BE2C (cell line): ENCODE measurements around the gene GOLGA3.
"Not testable (repeated sequence)": the region's sequence is repeated elsewhere in the genome, so short reads cannot be mapped to it uniquely, and the experiment has no call there.

Experiments
- DNase-seq: peaks from one replicate; pipeline ENCODE4 v3.0.0-alpha.2; 2020
- H3K27me3 ChIP-seq: fragments of 250-450 bp; sonication (Bioruptor Pico); 2 replicates; pipeline ENCODE4 v1.5.1; 2020; ENCODE audit warnings: mild to moderate bottlenecking
- H3K36me3 ChIP-seq: fragments of 250-450 bp; sonication (Bioruptor Pico); 2 replicates; pipeline ENCODE4 v1.5.1; 2020; ENCODE audit warnings: mild to moderate bottlenecking
- H3K4me1 ChIP-seq: fragments of 250-450 bp; sonication (Bioruptor Pico); 2 replicates; pipeline ENCODE4 v1.5.1; 2020
- H3K4me3 ChIP-seq: 2 replicates; pipeline ENCODE4 v1.5.1; 2011; ENCODE audit warnings: low read depth, low read length
- H3K9me3 ChIP-seq: fragments of 250-450 bp; sonication (Bioruptor Pico); 2 replicates; pipeline ENCODE4 v1.5.1; 2020
- TF ChIP-seq, protein P1 (sequence below): IDR thresholded peaks from 2 replicates; pipeline ENCODE4 v1.5.1; 2012; ENCODE audit warnings: mild to moderate bottlenecking, low read depth, low read length

Gene GOLGA3

DNA sequence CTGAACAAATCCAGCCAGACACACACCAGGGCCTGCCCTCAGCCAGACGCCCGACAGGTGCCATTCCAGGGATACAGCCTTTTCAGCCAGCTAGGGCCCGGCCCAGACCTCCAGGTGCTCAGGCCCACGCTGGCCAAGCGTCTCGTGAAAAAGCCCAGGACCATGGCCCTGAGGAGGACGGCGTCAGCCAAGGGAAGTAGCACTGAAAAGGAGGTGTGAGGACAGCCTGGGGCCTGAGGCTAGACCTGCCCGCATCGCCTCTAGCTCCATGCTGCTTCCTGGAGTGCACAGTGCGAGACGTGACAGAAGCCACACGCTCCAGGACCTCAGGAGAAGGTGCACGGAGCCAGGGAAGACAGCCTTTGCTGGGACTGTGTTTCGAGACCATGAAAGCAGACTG, 29.8 kb downstream of the GOLGA3 start:
- TF ChIP-seq, protein P1, sequence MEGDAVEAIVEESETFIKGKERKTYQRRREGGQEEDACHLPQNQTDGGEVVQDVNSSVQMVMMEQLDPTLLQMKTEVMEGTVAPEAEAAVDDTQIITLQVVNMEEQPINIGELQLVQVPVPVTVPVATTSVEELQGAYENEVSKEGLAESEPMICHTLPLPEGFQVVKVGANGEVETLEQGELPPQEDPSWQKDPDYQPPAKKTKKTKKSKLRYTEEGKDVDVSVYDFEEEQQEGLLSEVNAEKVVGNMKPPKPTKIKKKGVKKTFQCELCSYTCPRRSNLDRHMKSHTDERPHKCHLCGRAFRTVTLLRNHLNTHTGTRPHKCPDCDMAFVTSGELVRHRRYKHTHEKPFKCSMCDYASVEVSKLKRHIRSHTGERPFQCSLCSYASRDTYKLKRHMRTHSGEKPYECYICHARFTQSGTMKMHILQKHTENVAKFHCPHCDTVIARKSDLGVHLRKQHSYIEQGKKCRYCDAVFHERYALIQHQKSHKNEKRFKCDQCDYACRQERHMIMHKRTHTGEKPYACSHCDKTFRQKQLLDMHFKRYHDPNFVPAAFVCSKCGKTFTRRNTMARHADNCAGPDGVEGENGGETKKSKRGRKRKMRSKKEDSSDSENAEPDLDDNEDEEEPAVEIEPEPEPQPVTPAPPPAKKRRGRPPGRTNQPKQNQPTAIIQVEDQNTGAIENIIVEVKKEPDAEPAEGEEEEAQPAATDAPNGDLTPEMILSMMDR, result no peak
- H3K36me3 ChIP-seq, result peaks cover 64% of the 10 kb centered on the region
- H3K4me1 ChIP-seq, result no peaks in the 10 kb centered on the region
- DNase-seq, result no peak
- H3K4me3 ChIP-seq, result no peak overlapping the region
- H3K9me3 ChIP-seq, result no peaks in the 10 kb centered on the region
- no peaks in the 10 kb centered on the region for H3K27me3 ChIP-seq

DNA sequence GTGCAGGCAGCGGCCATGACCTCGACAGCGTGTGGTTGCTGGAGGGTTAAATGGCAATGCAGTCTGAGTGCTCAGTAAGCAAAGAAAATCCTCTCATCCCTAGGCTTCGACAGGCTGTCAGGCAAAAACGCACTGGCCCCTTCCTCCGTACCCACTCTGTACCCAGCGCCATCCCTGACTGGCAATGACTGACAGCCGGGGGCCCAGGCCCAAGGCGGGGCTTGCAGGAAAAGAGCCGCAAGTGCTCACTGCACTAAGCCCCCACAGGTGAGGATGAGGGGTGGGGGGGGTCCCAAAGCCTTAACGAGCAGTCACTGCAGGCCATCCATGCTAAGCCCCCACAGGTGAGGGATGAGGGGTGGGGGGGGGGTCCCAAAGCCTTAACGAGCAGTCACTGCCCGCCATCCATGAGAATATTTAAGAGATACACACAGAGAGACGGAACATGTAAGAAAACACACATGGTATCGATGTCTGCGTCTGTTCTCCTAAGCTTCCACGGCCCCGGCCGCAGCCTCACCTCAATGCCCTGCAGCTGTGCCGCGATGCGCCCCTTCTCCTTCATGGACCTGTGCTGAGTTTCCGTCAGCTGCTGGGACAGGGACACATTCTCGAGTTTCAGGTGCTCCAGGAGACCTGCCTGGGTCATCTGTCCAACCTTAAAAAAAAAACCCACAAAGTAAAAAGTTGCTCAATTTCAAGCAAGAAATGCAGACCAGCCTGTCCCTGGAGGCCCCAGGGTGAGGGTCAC, 30.7 kb downstream of the GOLGA3 start:
- no peak for DNase-seq
- Histone ChIP-seq H3K4me3 (no peak overlapping the region), H3K36me3 (peaks cover 56% of the 10 kb centered on the region), H3K9me3 (no peaks in the 10 kb centered on the region), H3K27me3 (no peaks in the 10 kb centered on the region), H3K4me1 (no peaks in the 10 kb centered on the region)
- TF ChIP-seq, protein P1, result no peak

DNA sequence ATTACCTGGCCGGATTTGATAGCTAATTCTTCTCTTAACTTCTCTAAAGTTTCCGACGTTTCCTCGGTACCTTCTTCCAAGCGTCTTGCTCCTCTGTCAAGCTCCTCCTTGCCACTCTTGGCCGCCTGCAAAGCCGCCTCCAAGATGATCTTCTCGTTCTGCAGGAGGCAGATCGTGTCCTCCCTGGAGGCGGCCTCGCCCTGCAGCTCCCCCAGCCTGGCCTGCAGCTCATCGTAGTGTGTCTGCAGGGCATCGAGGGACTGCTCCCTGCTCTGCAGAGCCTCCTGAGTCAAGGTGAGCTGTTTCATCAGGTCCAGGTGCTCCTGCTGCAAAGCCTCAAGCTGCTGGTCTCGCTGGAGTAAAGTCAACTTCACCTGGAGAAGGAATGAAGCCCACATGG, 32.8 kb downstream of the GOLGA3 start:
- Histone ChIP-seq H3K36me3 (peaks cover 47% of the 10 kb centered on the region), H3K27me3 (no peaks in the 10 kb centered on the region), H3K4me1 (no peaks in the 10 kb centered on the region), H3K9me3 (no peaks in the 10 kb centered on the region), H3K4me3 (no peak overlapping the region)
- DNase-seq, result no peak
- TF ChIP-seq, protein P1, result no peak

DNA sequence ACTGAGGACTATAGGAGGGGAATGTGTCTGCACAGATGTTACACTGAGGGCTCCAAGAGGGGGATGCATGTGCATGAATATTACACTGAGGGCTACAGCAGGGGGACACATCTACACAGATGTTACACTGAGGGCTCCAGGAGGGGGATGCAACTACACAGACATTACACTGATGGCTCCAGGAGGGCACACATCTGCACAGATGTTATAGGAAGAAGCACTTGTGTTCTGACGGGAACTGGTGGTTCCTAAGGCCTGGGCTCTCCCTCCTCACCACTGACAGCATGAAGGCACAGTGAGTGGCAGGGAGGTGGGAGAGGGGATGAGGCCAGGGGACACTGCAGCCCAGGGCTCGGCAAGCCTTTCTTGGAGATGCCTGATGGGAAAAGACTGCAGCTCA, 36.7 kb downstream of the GOLGA3 start:
- H3K9me3 ChIP-seq, DNase-seq, H3K4me3 ChIP-seq, H3K27me3 ChIP-seq, H3K4me1 ChIP-seq: not testable (repeated sequence)
- peaks cover 42% of the 10 kb centered on the region for H3K36me3 ChIP-seq

DNA sequence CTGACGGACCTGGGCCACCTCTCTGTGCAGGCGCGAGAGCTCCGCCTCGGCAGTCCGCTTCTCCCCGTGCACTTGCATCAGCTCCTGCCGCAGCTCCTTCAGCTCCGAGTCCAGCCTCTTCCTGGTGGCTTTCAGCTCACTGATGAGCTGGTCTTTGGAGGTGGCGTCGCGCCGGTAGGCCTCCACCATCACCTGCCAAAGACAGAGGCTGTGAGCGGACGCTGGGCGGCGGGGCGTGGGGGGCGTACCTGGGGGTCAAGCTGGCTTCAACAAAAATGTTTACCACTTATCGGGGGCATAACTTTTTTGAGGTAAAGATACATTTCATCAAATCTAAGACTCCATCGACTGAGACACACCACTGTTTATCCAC, 39.6 kb downstream of the GOLGA3 start:
- peaks cover 43% of the 10 kb centered on the region for H3K36me3 ChIP-seq
- no peaks in the 10 kb centered on the region for H3K9me3 ChIP-seq

DNA sequence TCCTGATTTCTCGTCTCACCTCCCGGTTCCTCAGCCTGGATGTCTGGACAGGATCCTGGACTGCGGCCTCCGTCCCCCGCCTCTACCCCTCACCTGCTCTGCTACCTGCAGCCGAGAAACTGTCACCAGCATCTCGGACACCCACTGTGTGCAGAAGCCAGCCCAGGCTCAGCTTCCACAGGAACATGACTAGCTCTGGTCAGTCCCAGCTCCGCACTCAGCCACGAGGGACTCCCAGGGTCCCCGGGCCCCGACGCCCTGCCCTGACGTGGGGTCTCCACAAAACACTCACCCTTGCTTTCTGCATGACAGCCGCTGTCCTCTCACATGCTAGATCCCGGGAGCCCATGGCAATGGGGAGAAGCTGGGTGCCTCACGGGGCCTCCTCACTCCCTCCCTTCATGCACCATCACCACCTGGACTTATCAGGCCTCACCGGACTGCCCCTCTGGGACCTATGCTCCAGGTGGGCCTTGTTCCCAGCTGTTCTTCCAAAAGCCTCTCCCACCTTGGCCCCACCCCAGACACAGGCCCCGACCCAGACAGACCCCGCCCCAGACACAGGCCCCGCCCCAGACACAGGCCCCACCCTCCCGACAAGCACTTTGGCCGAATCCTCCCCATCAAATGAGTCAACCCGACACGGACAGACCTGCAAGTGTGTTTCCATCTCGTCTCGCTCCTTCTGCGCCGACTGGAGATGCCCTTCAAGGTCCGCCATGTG, 40.1 kb downstream of the GOLGA3 start:
- H3K36me3 ChIP-seq, result peaks cover 48% of the 10 kb centered on the region
- no peaks in the 10 kb centered on the region for H3K9me3 ChIP-seq
- H3K27me3 ChIP-seq, result no peaks in the 10 kb centered on the region
- H3K4me3 ChIP-seq, result no peak overlapping the region
- H3K4me1 ChIP-seq, result no peaks in the 10 kb centered on the region
- DNase-seq, result no peak
- TF ChIP-seq, protein P1, result no peak

More for the DNA sequence above, 39.6 kb downstream of the GOLGA3 start:
- TF ChIP-seq, protein P1, result no peak
- Histone ChIP-seq H3K4me1 (no peaks in the 10 kb centered on the region), H3K4me3 (no peak overlapping the region), H3K27me3 (no peaks in the 10 kb centered on the region)
- no peak for DNase-seq
